Suprapubic skin (tissue), 4 donors: ENCODE data around the gene VEGFA.

Experiments used
- POLR2A ChIP-seq, 2 donors: fragments of 450-650 bp; IDR thresholded peaks; one replicate each; pipeline ENCODE4 v1.6.1; 2017; ENCODE audit warnings: antibody characterized with exemption in 2 of 2, mild to moderate bottlenecking in 2 of 2, moderate library complexity in 2 of 2
- POLR2AphosphoS5 ChIP-seq, 3 donors: sonication (generic); formaldehyde crosslinking; IDR thresholded peaks; one replicate each; pipeline ENCODE4 v1.6.1; 2017; ENCODE audit warnings: antibody characterized with exemption in 3 of 3
- TF ChIP-seq, protein P1 (sequence below), 2 donors: fragments of 200-600 bp in 1 of 2; fragments of 450-650 bp in 1 of 2; sonication (generic) in 1 of 2; IDR thresholded peaks; one replicate each; pipeline ENCODE4 v1.5.1; 2016 to 2019; ENCODE audit warnings: antibody characterized with exemption in 2 of 2, mild to moderate bottlenecking in 1 of 2, moderate library complexity in 1 of 2

- TF ChIP-seq POLR2A (IDR thresholded peaks at IDR 0.05) (no peak), POLR2AphosphoS5 (IDR thresholded peaks at IDR 0.05) (no peak)
- TF ChIP-seq, protein P1, sequence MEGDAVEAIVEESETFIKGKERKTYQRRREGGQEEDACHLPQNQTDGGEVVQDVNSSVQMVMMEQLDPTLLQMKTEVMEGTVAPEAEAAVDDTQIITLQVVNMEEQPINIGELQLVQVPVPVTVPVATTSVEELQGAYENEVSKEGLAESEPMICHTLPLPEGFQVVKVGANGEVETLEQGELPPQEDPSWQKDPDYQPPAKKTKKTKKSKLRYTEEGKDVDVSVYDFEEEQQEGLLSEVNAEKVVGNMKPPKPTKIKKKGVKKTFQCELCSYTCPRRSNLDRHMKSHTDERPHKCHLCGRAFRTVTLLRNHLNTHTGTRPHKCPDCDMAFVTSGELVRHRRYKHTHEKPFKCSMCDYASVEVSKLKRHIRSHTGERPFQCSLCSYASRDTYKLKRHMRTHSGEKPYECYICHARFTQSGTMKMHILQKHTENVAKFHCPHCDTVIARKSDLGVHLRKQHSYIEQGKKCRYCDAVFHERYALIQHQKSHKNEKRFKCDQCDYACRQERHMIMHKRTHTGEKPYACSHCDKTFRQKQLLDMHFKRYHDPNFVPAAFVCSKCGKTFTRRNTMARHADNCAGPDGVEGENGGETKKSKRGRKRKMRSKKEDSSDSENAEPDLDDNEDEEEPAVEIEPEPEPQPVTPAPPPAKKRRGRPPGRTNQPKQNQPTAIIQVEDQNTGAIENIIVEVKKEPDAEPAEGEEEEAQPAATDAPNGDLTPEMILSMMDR (IDR thresholded peaks at IDR 0.05), result no peak
Observed at GRCh38 chr6:43785220-43785752, 15.3 kb downstream of the VEGFA start.
